HG03432 (cell line): ENCODE measurements around the gene KCNIP1.
"Not testable (repeated sequence)": the region's sequence is repeated elsewhere in the genome, so short reads cannot be mapped to it uniquely, and the experiment has no call there.

Experiments
- ATAC-seq: cut with Tn5 transposase; IDR thresholded peaks from one replicate; pipeline ENCODE4 v1.9.1; 2021; ENCODE audit warnings: mild to moderate bottlenecking, moderate library complexity; ENCODE audit not compliant: unreplicated experiment

The KCNIP1 gene

DNA sequence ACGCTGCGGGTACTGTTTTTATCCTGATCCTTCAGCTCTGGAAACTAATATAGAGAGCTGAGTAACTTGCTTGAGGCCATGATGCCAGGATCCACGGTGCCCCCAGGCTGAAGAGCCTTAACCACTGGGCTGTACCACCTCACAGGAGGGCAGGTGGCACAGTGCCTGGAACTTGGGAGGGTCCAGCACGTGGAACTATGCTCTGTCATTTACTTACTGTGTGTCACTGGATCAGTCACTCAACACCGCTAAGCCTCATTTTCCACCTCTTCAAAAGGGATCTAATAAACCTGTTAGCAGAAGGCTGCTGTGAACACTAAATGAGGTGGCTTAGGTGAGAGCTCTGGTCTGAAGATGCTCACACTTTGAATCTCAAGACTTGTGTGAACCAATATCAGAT, 29.6 kb downstream of the KCNIP1 start:
- no peak for ATAC-seq

DNA sequence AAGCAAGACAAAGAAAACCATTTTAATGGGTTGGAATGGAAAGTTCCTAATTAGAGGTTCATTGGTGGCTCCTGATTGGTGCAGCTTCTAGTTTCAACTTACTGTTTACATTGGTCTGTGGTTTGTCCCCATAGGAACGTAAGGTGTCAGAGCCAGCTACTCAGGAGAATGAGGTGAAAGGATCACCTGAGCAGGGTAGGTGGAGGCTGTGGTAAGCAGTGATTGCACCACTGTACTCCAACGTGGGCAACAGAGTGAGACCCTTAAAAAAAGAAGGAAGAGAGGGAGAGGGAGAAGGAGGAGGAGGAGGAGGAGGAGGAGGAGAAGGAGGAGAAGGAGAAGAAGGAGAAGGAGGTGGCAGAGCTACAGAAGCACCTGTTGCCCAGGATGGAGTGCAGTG, 30.4 kb downstream of the KCNIP1 start:
- ATAC-seq: no peak

DNA sequence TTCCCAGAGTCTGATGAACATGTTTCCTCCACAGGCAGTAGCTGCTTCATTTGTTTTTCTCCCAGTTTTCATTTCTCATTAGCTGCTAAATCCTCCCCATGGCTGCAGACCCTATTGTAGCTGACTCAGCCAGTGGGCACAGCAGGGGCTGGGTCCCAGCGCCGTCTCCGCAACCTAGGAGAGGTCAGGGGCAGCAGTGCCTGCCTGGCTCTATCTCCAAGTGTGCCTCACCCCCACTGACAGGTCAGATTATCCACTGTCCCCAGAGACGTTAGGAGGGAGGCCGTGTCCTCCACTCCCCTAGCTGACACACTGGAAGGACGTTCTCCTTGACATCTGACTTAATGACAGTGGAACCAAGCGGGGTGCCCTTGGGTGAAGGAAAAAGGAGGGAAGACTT, 31.1 kb downstream of the KCNIP1 start:
- ATAC-seq: no peak

DNA sequence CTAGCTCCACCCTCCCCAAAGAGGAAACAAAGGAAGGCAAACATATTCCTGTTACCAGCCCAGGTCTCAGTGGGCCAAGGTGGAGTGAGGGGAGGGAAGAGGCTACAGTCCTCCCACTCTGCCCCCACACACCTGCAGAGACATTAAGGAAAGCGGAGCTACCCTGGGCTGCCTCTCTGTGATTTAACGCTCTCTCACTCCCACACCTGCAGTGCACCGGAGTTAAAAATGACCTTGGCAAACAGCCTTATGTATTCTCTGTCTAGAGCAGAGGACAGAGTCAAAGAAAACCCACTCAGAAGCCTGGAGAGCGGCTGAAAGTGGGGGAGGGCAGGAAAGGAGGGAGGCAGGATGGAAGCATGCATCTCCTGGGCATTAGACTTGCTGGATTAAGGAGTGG, 32.7 kb downstream of the KCNIP1 start:
- ATAC-seq: no peak

DNA sequence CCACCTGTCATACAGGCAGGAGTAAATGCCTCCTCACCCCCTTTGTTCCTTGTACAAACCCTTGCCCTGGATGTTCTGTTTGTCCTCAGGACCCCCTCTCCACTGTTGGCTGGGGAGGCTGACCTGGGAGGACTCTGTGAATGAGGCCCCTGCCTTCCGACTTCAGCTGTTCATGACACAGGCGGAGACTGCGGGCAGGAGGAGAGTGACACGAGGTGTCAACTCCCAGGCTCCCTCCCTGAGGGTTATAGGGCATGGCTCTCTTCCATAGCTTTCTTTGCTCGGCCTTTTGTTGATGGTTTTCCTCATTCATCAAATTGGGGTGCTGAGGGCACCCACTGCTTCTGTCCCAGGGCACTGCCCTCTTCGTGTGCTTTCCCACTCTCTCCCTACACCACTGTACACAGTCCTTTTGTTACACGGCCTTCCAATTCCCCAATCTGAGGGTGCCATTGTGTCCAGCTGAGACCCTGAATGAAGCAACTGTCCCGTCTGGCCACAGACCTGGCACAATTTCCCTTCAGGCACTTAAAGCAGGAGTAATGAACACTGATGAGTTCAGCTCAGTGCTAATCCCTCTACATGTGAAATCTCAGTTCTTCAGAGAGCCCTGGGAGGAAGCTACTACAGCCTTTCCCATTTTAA, 33.8 kb downstream of the KCNIP1 start:
- ATAC-seq: no peak

DNA sequence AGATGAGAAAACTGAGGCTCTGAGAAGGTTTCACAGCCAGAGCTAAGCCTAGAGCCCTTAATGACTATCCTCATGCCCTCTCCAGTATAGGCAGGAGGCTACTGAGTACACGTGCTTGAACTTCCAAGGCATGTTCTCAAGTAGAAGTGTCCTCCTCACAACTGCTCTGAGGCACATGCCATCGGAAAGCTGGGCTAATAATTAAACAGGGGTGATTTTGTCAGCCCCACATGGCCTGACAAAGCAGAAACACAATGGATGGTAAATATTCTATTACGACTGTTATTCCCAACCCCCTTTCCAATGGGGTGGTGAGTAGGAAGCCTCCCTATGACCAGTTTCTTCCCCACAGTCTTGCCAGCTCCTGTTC, 34.3 kb downstream of the KCNIP1 start:
- ATAC-seq: no peak

DNA sequence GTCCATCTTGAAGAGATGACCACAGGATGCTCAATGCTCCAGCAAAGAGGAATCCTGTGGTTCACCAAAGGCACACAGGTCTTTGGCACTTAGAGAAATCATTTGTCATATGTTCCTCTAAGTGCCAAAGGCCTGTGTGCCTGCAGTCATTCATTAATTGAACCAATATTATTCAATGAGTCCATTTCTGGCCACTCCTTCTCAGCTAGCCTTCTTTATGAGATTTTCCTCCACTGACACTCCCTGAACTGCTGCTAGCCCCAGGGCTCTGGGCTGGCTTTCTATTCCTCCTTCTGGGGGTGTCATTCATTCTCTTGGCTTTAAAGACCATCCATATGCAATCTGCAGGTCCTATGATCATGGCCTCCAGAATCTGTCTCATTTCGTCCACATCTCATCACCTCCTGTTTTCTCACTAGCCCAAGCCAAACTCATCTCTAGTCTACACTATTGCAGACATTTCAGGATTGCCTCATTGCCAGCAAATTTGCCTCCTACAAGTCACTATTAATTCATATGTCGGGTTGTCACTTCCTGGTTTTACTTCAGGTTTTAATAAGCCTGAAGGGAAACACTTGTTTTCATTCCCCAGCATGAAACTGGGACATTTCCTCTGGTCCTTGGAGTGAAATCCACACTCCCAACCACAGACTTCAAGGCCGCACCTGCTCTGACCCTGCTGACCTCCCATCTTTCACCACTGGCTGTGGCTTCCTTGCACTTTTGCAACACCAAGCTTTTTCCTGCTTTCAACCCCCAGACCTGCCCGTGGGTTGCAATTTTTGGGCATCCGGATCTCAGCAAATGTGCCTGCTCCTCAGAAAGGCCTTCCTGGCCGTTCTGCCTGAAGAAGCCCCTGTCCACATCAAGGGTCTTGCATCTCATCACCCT, 35.1 kb downstream of the KCNIP1 start:
- ATAC-seq: no peak

DNA sequence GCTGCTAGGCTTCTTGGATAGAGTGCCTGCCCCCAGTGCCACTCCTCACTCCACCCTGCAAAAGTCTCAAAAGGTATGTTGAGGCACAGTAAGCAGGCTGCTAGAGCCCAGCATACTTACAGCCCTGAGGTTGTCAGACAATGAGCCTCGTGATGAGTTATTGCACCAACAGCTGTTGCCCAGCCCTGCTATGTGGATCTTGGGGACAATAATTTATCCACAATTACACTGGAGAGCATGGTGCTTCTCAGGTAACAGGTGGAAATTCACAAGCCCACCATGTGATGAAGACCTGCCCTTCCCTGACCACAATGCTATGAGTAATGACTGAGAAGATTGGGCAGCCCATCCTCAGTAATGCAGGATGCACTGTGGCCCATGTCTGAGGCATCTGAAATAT, 36.5 kb downstream of the KCNIP1 start:
- no peak for ATAC-seq

DNA sequence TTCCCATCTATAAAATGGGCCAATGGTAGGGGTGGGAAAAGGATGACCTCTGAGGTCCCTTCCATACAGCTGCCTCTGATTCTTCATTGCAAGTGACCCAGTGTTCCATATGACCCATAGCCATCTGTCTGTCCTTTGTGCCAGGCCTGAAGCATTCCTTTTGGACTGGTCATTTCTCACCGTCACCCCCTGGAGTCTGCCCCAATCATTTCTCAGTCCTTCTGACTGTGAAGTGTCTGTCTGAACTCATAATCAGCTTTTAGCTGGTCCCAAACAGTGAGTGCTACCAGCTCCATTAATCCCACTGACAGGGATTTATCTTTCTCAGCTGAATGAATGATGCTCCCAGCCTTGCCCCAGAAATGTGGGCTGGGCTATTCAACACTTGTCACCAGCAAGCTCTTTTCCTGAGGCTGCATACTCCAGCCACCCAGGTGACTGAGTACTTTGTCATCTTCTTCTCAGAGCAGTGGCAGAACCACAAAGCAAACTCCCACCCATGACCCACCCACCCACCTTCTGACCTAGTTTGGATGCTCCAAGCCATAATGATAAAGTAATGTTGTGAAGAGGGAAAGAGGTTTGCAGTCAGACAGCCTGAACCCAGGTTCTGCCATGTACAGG, 37.4 kb downstream of the KCNIP1 start:
- ATAC-seq: no peak

DNA sequence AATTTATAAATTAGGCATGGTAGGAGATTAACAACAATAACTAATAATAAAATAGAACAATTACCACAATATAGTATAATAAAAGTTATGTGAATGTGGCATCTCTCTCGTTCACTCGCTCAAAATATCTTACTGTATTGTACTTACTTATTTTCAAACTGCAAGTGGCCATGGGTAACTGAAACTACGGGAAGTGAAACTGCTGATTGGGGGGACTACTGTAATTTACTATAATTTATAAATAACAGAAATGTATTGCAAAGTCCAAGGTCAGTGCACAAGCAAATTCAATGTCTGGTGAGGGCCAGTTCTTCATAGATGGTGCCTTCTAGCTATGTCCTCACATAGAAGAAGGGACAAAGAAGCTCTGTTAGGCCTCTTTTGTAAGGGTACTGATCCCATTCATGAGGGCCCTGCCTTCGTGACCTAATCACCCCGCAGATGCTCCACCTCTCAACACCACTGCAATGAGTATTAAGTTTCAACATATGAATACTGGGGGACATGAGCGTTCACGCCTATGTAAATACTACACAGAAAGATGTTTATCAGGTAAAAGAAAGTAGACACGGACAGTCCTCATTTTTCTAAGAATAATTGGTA, 39.0 kb downstream of the KCNIP1 start:
- no peak for ATAC-seq

DNA sequence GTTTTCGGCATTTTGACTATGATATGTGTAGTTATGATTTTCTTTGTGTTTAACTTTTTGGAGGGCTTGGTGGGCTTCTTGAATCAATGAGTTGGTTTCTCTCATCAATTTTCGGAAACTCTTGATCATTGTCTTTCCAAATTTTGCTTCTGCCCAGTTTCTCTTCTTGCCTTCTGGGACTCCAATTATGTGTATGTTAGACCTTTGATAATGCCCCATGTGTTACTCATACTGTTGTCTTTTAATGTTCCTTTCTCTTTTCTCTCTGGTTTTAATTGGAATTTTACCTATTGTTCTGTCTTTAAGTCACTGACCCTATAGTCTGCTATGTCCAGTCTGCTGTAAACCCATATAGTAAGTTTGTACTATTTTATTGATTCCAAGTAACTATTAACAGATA, 41.5 kb downstream of the KCNIP1 start:
- no peak for ATAC-seq

DNA sequence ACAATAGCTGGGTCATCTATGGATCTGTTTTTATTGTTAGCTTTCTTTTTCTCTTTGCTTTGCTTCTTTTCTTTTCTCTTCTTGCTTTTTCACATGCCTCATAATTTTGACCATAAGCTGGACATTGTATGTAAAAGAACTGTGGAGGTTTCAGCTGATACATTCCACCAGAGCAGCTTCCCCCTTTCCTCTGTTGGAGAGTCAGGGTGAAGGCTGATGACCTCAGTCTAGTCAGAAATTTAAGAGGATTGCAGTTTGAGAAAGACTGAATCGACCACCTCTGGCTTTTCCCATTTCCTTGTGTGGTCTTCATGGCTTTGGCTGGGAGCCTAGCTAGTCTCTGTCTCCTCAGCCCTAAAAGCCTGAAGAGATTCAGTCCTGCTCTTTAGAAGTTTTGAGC, 42.0 kb downstream of the KCNIP1 start:
- ATAC-seq: no peak

DNA sequence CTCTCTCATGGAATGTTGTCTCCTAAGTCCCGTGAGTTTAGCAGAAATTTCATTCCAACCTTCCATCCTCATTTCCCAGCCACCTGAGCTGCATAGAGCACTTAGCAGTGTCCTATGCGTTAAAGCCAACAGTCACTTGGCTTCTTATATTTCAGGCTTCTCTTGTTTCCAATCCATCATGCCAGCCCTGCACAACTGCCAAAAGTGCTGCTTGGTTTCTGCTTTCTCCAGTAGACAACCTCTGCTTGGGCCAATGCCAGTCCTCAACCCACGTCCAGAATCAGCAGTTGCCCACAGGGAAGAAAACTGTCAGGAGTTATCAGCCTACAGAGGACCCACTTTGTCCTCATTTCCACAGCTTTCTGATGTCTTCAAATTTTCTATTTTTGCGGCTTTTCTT, 42.5 kb downstream of the KCNIP1 start:
- no peak for ATAC-seq

DNA sequence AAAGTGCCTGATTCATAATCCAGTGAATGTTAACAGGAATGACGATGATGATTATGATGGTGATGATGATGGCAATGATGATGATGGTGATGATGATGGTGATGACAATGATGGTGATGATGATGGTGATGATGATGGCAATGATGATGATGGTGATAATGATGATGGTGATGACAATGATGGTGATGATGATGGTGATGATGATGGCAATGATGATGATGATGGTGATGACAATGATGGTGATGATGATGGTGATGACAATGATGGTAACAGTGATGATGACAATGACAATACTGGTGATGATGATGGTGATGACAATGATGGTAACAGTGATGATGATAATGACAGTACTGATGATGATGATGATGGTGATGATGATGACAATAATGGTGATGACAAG, 46.6 kb downstream of the KCNIP1 start:
- not testable (repeated sequence) for ATAC-seq

DNA sequence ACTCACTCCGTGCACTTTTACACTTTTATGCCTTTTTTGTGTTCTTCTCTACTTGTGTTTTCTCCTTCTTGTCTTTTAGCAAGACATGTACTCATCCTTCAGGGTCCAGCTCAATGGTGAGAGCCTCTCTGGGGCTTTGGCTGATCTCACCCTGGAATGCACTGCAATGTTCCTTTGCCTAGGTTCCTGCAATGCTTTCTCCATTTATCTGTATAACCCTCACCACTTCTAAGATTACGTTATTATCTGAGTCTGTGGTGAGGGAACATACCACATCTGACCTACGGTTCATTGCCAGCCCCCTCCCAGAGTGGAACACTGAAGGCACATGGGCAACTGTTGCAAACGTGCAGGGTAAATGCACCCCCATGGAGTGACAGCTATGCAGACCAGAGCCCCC, 47.3 kb downstream of the KCNIP1 start:
- no peak for ATAC-seq

DNA sequence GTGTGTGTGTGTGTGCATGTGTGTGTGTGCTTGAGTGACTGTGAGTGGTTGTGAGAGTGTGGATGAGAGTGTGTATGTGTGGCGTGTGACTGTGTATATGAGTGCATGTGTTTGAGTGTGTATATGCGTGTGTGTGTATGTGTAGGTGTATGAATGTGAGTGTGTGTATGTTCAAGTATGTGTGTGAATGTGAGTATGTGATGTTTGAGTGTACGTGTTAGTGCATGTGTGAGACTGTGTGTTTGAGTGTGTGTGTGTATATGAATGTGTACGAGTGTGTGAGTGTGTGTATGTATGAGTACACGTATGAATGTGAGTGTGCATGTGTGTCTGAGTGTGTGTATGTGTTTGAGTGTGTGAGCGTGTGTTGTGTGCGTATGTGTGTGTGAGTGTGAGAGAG, 47.8 kb downstream of the KCNIP1 start:
- ATAC-seq: no peak

DNA sequence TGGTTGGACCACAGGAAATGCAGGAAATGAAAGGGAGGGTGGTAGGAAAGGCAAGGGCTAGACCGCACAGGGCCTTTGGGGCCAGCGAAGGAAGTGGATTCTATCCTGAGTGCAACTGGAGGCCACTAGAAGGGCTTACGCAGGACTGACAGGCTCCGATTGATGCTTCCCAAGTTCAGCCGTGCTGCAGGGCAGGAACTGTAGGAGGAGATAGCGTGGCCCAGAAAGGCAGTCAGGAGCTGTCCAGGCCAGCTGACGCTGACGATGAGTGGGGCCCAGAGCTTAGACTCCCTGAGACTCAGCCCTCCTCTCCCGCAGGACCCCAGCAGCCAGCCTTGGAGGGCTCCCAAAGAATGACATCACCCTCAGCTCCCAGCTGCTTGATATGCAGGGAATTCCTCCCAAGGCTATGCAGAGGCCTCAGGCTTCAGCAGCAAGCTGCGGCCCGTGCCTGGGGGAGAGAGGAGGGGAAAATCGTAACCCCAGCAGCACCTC, 48.8 kb downstream of the KCNIP1 start:
- no peak for ATAC-seq

DNA sequence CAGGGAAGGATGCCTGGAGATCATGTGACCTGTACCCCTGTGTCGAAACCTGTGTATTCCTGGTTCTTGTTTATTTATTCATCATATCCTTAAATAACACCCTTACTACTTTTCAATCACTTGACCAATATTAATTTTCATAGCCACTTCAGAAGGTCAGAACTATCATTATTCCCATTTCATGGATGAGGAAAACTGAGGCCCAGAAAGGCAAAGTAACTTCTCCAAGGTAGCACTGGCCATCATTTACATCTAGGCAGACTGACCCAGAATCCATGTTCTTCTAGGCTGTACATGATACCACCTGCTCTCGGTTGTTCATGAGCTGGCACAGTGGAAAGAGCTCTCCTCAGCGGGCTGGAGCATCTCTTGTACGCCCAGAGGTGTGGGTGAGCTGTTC, 49.4 kb downstream of the KCNIP1 start:
- no peak for ATAC-seq

DNA sequence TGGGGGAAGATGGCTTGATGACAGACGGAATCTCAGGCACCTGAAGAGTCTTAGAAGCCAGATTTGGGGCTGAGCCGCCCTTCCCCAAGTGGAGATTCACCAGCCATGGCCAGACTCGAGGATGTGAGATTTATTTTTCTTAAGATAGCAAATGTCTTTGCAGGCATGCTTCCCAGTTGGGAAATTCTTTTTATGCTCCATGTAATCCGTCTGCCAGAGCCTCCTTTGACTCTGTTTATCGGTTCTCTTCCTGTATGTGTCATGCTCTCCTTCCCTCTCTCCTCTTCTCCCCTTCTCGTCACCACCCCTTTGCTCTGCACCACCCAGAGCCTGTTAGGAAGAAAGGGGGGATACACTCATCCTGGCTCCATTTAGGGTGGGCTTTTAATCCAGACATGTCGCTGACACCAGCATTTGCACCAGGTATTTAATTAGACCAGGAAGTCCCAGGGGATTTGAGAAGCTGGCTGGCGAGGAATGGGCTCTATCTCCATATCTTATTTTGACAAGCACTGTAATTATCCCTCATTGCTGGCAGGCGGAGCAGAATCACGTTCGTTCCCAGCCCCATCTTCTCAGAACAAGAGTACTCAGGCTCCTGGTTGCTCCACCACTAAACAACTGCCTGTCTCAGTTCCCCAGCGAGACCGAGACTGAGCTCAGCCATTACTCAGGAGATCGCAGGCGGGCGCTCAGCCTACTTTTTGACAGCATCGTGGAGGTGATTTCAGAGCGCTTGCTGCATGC, 50.9 kb downstream of the KCNIP1 start:
- ATAC-seq: no peak

DNA sequence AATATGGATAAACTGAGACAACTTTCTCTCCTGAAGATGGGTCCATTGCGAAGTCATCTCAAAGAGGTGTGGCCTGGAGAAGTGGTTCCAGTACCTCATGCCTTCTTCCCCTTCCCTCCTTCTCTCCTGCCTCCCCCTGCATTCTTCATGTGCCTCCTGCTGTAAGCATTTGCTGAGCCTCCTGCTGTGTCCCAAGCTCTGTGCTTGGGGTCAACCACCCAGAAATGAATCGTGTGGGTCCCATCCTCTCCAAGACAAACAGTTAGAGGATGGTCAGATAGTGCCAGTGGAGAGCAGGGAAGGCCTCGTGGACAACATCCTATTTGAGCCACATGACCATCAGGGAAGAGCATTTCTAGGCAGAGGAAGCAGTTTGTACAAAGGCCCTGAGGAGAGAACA, 53.5 kb downstream of the KCNIP1 start:
- ATAC-seq: no peak

DNA sequence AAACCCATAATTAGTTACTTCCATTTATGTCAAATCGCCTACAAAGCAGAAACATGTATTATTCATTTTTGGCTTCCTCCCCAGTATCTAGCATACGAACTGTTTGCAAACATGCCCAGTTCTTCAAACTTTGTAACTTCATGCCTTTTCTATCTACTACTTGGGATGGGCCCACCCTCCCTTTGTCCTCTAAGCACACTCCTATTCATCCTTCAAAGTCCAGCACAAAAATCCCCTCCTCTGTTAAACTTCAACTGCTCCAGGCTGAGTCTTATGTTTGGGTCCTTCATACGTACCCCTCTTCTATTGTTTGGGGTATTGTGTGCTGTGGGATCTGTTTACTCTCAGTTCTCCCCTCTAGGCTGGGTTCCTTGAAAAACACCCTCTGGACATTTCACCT, 55.5 kb downstream of the KCNIP1 start:
- no peak for ATAC-seq
